Adipocyte (in vitro differentiated cells): ENCODE data around the gene FCHO2.

ENCODE experiments used
- DNase-seq: peaks from one replicate; pipeline ENCODE4 v3.0.0-alpha.2; 2015; ENCODE audit warnings: low read depth
- H3K27me3 ChIP-seq: replicated peaks from 2 replicates; pipeline ENCODE4 v1.7.0; 2013; ENCODE audit warnings: mild to moderate bottlenecking, low read length, moderate library complexity; ENCODE audit not compliant: control insufficient read depth, insufficient read depth
- H3K36me3 ChIP-seq: 2 replicates; pipeline ENCODE4 v1.7.0; 2013; ENCODE audit warnings: low read length, mild to moderate bottlenecking, moderate library complexity; ENCODE audit not compliant: control insufficient read depth, insufficient read depth, severe bottlenecking
- H3K4me1 ChIP-seq: 2 replicates; pipeline ENCODE4 v1.7.0; 2013; ENCODE audit warnings: mild to moderate bottlenecking, low read length, moderate library complexity; ENCODE audit not compliant: control insufficient read depth, insufficient read depth
- H3K4me3 ChIP-seq: 2 replicates; pipeline ENCODE4 v1.7.0; 2013; ENCODE audit warnings: mild to moderate bottlenecking, low read length, moderate library complexity
- H3K9ac ChIP-seq: 2 replicates; pipeline ENCODE4 v1.7.0; 2013; ENCODE audit warnings: mild to moderate bottlenecking, low read length, moderate library complexity
- H3K9me3 ChIP-seq: 2 replicates; pipeline ENCODE4 v1.7.0; 2013; ENCODE audit warnings: mild to moderate bottlenecking, low read length, moderate library complexity; ENCODE audit not compliant: control insufficient read depth

Gene FCHO2

DNA sequence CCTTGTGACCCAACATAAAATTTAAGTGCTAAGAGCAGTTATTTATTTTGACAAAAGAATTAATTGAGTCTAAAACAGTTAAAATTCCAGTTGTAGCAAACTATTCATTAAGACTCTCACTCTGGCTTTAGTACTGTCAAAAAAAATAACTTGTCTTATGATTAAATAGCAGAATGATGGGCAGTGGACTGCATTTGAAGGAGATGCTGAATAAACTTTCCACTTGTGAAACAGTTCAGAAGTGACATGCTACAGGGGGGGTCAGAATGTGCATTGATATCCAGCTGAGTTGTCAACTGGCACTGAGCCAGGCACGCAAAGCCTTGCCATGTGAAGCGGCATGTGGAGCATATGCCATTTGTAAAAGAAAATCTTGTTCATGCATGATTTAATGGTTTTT lies 76.0 kb downstream of the FCHO2 start:
- H3K4me3 ChIP-seq: no peak overlapping the region
- peak; percentile 80 for DNase-seq
- H3K9me3 ChIP-seq: no peaks in the 10 kb centered on the region
- H3K4me1 ChIP-seq: peaks cover 17% of the 10 kb centered on the region
- peaks cover 16% of the 10 kb centered on the region for H3K36me3 ChIP-seq
- H3K9ac ChIP-seq: no peak overlapping the region
- H3K27me3 ChIP-seq: no peaks in the 10 kb centered on the region

DNA sequence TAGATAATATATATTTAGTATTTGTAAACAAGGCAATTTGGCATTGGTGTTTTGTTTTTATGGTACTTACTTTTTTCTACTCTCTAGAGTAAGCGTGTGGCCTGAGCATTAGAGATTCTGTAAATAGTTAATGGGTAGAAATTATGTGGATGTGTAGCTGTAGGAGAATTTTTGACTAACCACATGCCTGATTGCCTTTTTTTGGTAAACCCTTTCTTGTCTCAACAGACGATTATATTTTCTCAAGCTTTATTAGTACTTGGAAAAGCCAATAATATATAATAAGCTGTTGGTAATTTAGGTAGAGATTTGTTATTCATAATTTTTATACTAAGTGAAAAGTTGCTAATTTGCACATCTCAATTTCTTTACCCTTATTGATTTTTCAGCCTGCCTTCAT lies 76.8 kb downstream of the FCHO2 start:
- no peak for DNase-seq
- peaks cover 22% of the 10 kb centered on the region for H3K36me3 ChIP-seq
- peaks cover 17% of the 10 kb centered on the region for H3K4me1 ChIP-seq
- H3K4me3 ChIP-seq: no peak overlapping the region
- H3K9me3 ChIP-seq: no peaks in the 10 kb centered on the region
- H3K9ac ChIP-seq: no peak overlapping the region
- H3K27me3 ChIP-seq: no peaks in the 10 kb centered on the region

DNA sequence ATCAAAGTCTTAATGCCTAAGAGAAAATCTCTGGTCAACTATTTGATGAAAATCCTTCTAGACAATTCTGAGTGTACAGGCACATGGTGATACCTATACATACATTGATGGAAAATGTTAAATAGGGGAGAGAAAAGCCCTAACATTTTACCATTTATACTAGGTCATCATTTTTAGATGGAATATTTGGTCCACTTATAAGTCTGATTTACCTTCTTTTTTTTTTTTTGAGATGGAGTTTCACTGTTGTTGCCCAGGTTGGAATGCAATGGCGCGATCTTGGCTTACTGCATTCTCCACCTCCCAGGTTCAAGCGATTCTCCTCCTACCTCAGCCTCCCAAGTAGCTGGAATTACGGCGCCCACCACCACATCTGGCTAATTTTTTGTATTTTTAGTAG lies 81.7 kb downstream of the FCHO2 start:
- Histone ChIP-seq H3K9ac (no peak overlapping the region), H3K4me3 (no peak overlapping the region), H3K36me3 (peaks cover 22% of the 10 kb centered on the region), H3K4me1 (no peaks in the 10 kb centered on the region), H3K27me3 (no peaks in the 10 kb centered on the region), H3K9me3 (no peaks in the 10 kb centered on the region)
- no peak for DNase-seq

DNA sequence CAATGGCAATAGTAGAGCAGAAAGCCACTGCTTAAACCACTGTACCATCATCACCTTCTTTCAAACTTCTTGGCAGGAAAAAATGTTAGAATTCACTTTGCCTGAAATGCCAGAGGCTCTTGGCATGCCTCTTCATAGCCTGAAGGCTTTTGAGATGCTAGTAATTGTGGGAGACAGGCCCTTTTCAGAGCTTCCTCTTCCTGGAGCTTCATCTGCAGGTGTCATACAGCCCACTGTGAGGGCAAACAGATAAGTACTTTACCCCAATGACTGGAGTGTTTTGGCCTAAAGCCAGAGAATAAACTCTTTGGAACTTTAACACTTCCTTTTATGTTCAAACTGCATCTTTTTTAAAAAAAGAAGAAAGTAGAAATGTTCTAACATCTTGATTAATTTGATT lies 83.2 kb downstream of the FCHO2 start:
- DNase-seq: peak; percentile 19
- H3K9me3 ChIP-seq: no peaks in the 10 kb centered on the region

DNA sequence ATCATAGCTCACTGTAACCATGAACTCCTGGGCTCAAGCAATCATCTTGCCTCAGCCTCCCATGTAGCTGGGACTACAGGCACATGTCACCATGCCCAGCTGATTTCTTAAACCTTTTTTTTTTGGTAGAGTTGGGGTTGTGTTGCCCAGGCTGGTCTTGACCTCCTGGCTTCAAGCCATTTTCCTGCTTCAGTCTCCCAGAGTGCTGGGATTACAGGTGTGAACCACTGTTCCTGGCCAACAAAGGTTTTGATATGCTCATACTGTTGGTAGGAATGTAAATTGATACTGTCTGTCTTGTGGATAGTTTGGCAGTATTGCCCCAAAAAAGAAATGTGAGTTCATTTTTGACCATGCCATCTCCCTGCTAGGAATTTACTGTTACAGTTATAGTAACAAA lies 87.2 kb downstream of the FCHO2 start:
- no peak for DNase-seq
- peaks cover 4% of the 10 kb centered on the region for H3K36me3 ChIP-seq

More for the DNA sequence above, 83.2 kb downstream of the FCHO2 start:
- H3K9ac ChIP-seq: no peak overlapping the region
- no peaks in the 10 kb centered on the region for H3K4me1 ChIP-seq
- H3K4me3 ChIP-seq: no peak overlapping the region
- H3K36me3 ChIP-seq: peaks cover 22% of the 10 kb centered on the region
- no peaks in the 10 kb centered on the region for H3K27me3 ChIP-seq

DNA sequence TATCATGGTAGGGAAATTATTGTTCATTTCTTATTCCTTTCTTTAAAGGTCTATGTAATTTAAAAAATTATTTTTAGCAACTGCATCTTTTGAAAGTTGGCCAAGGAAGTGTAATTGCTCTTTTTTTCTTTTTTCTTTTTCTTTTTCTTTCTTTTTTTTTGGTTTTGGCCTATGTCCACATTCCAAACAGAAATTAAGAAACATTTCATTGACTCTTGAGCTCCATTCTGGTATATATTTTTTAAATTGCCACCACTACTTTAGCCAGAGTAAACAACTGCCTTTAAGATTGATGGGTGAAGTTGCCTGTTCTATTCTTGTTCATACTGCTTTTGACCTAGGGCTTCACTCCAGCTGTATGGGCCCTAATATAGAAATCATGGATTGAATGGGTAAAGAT lies 88.7 kb downstream of the FCHO2 start:
- Histone ChIP-seq H3K4me1 (no peaks in the 10 kb centered on the region), H3K4me3 (no peak overlapping the region), H3K9ac (no peak overlapping the region), H3K36me3 (peaks cover 4% of the 10 kb centered on the region), H3K9me3 (peaks cover 12% of the 10 kb centered on the region), H3K27me3 (no peaks in the 10 kb centered on the region)
- DNase-seq: peak; percentile 18

More for the DNA sequence above, 87.2 kb downstream of the FCHO2 start:
- H3K9me3 ChIP-seq: peaks cover 12% of the 10 kb centered on the region
- no peak overlapping the region for H3K4me3 ChIP-seq
- no peaks in the 10 kb centered on the region for H3K27me3 ChIP-seq
- no peaks in the 10 kb centered on the region for H3K4me1 ChIP-seq
- H3K9ac ChIP-seq: no peak overlapping the region

DNA sequence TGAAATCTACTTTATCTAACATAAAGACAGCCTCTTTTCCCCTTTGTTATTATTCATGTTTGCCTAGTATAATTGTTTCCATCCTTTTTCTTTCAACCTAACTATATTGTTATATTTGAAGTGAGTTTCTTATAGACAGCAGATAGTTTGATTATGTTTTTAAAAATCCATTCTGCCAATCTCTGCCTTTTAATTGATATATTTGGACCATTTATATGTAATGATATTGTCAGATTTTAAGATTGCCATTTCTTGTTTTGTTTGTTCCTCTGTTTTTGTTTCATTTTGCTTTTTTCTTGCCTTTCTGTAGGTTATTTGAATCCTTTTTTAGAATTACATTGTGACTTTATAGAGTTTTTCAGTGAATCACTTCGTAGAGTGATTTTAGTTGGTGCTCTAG lies 89.8 kb downstream of the FCHO2 start:
- H3K9me3 ChIP-seq: peaks cover 12% of the 10 kb centered on the region
- H3K9ac ChIP-seq: no peak overlapping the region
- H3K27me3 ChIP-seq: no peaks in the 10 kb centered on the region
- H3K36me3 ChIP-seq: peaks cover 7% of the 10 kb centered on the region
- H3K4me3 ChIP-seq: no peak overlapping the region
- no peaks in the 10 kb centered on the region for H3K4me1 ChIP-seq
- DNase-seq: no peak

DNA sequence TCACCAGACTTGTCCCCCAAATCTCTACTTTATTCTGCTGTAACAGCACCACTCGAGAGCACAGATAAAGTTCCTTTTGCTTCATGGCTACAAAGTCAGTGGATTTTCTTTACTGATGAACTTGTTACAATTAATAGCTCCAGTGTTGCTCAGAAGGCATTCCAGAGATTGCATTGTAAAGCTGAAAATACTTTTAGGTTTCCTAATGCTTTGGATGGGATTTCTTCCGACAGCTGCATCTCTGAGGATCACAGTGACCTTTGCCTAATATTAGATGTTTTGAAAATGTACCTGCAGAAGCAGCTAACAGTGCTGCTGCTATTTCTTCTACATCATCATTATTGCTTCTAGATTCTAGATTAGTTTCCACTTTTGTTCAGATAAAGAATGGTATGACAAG lies 105.8 kb downstream of the FCHO2 start:
- H3K4me1 ChIP-seq: peaks cover 5% of the 10 kb centered on the region
- H3K27me3 ChIP-seq: no peaks in the 10 kb centered on the region
- H3K36me3 ChIP-seq: peaks cover 26% of the 10 kb centered on the region
- H3K9ac ChIP-seq: no peak overlapping the region
- no peaks in the 10 kb centered on the region for H3K9me3 ChIP-seq
- H3K4me3 ChIP-seq: no peak overlapping the region
- DNase-seq: peak; percentile 52

DNA sequence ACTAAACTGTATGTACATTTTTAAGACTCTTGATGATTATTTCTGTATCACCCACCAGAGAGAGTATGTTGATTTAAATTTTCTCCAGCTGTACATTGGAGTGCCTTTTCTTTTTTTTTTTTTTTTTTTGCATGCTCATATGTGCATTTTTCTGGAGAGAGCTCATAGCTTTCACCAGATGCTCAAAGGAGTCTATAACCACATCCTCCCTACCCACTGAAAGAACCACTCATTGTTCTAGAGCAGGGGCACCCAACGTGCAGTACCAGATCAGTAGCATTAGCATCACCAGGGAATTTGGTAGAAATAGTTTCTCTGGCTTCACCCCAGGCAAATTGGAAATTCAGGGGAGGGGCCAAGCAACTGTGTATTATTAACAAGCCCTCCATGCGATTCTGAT lies 110.6 kb downstream of the FCHO2 start:
- Histone ChIP-seq H3K9me3 (no peaks in the 10 kb centered on the region), H3K36me3 (peaks cover 55% of the 10 kb centered on the region), H3K9ac (no peak overlapping the region), H3K4me3 (no peak overlapping the region), H3K4me1 (peaks cover 5% of the 10 kb centered on the region), H3K27me3 (no peaks in the 10 kb centered on the region)
- peak; percentile 61 for DNase-seq

DNA sequence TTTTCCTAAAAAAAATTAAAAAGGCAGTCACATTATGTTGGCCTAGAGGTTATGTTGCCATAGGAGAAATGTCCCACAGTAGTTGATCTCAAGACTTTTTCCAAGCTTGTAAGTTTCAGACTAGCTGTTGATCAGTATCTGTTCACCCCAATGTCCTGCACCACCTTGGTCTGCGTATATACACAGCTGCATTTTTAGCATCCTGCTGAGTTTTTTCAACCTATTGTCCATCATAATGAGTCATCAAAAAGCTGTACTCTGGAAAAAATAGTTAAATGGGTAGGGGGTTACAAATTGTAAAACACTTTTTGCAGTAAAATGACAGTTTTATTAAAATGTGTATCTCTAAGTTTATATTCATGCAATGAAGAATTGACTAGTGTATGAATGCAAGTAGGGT lies 111.4 kb downstream of the FCHO2 start:
- Histone ChIP-seq H3K4me1 (no peaks in the 10 kb centered on the region), H3K9me3 (no peaks in the 10 kb centered on the region), H3K36me3 (peaks cover 58% of the 10 kb centered on the region), H3K27me3 (no peaks in the 10 kb centered on the region), H3K4me3 (no peak overlapping the region), H3K9ac (no peak overlapping the region)
- no peak for DNase-seq

DNA sequence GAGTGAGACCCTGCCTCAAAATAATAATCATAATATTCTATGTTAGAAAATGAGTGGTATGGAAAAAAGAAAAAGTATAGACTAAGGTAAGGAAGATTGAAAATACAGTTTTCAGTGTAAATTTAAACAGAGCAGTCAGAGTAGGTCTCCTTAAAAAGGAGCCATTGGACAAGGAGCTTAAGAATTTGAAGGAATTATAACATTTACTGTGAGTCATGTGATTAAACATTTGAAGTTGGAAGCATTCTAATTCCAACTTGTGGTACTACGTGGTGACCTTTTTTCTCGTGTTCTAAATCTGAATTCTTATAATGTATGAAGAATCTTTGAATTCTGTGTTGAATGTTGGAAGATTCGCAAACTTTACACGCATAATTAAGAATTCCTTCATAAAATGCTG lies 125.3 kb downstream of the FCHO2 start:
- Histone ChIP-seq H3K4me1 (no peaks in the 10 kb centered on the region), H3K4me3 (no peak overlapping the region), H3K9me3 (no peaks in the 10 kb centered on the region), H3K36me3 (peaks cover 53% of the 10 kb centered on the region), H3K27me3 (no peaks in the 10 kb centered on the region), H3K9ac (no peak overlapping the region)
- no peak for DNase-seq

DNA sequence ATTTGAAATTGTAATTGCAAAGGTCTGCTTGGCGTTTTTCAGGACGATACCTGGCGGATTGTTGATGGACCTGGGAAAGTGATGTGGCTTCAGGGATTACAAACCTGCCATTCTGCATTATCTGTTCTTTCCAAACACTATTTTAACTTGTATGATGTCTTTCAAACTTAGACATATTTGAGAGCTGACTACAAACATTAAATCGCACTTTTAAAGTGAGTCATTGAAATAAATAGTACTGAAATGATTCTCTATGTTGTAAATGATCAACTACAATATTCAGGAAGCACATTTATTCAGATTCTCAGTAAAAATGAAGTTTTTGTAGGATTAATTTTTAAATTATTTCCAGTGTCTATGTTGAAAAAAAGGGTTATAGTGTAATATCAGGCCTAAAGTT lies 132.2 kb downstream of the FCHO2 start:
- no peak overlapping the region for H3K9ac ChIP-seq
- H3K4me3 ChIP-seq: no peak overlapping the region
- no peaks in the 10 kb centered on the region for H3K27me3 ChIP-seq
- peak; percentile 25 for DNase-seq
- H3K9me3 ChIP-seq: no peaks in the 10 kb centered on the region
- H3K36me3 ChIP-seq: peaks cover 22% of the 10 kb centered on the region
- no peaks in the 10 kb centered on the region for H3K4me1 ChIP-seq
